GM21737 (cell line): ENCODE data around the gene ZSCAN26.

Experiments
- ATAC-seq: cut with Tn5 transposase; IDR thresholded peaks from one replicate; pipeline ENCODE4 v1.9.1; 2021; ENCODE audit warnings: mild to moderate bottlenecking, moderate library complexity; ENCODE audit not compliant: unreplicated experiment

ZSCAN26 gene

DNA sequence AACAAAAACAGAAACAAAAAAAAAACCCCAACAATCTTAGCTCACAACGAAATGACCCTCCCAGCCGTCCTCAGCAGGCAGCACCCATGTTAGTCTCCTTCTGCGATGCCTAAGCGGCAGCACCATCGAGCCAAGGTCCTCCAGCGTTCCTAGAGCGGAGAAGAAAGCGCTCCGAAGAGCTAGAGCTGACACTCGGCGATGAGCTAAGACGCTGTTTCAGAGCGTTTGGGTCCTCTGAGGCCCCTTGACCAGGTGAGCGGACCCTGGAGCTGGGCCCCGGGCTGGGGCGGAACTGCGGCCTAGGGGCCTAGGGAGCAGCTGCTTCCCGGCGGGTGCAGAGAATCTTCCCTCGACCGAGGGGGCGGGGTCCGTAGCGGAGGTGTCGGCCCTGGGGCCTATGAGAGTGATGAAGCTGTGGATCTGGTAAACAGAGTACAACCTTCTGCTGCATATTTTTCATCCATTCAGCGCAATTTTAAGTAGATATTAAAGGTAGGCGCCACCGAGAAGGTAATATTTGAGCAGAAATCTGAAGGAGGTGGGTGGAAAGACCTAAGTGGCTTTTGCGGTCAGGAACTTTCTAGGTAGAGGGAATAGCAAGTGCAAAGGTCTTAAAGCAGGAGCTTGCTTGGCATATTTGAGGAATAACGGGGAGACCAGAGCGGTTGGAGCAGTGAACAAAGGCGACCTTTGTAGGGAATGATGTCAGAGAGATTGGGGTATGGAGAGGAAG is at the start of gene ZSCAN26:
ZSCAN26 (plus strand) TSS at position 182 of the 733 bp plus-strand sequence. CDS start 4,777 bp downstream, outside the sequence.
- peak; percentile 96 for ATAC-seq

DNA sequence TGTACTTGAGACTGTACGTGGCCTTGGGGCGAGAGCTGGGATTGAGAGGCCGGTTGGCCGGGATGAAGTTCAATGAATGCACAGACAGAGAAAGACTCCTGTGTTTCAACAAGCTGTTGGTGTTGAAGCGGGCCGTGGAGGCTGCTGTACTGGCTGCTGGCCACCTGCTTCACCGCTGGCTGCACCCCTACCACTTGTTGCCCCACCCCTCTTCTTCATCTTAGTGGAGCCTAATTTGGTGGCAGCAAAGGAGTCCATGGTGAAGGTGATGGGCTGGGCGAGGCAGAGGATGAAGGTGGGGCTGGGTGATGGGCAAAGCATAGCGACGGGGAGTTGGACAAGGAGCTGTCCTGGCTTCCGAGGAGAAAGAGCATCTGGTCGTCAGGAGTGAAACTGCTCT is 49.1 kb upstream of the ZSCAN26 start:
- no peak for ATAC-seq

GRCh38 chr6:28218312-28219248 is 48.4 kb upstream of the ZSCAN26 start:
- peak; percentile 65 for ATAC-seq

DNA sequence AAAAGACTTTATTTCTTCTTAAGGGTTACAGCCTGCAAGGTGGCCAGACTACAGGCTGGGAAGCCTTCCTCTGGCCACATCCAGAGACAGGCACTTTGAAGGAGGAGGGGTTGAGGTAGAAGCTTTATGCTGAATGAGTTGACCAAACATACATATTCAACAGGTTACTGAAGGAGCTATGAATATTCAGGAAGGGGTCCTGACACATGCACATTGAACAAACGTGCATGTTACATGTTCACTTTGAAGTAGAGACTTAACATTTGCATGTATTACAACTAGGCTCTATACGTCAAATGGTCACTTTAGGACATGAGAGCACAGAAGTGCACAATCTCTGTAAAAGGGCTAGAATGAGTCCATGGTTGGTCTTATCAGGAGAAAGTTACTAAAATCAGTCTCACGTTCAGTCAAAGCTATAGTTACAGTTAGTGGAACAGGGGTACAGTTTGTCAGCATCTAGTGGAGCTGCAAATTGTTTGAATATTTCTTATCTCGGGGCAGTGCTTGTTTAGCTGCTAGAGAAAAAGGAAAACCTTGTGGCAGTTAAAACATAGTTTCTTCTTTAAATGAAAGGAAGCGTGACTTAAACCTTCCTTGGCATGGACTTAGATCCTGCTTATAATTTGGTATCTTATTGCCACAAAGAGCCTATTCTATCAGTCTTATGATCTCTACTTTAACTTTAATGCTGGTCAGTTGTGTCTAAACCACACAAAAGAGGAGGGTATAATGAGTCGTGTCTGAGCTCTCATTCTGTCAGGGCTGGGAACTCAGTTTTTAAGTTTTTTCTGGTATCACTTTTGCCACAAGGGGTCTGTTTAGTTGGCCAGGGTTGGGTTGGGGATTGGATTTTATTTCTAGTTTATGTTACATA is 46.4 kb upstream of the ZSCAN26 start:
- no peak for ATAC-seq

DNA sequence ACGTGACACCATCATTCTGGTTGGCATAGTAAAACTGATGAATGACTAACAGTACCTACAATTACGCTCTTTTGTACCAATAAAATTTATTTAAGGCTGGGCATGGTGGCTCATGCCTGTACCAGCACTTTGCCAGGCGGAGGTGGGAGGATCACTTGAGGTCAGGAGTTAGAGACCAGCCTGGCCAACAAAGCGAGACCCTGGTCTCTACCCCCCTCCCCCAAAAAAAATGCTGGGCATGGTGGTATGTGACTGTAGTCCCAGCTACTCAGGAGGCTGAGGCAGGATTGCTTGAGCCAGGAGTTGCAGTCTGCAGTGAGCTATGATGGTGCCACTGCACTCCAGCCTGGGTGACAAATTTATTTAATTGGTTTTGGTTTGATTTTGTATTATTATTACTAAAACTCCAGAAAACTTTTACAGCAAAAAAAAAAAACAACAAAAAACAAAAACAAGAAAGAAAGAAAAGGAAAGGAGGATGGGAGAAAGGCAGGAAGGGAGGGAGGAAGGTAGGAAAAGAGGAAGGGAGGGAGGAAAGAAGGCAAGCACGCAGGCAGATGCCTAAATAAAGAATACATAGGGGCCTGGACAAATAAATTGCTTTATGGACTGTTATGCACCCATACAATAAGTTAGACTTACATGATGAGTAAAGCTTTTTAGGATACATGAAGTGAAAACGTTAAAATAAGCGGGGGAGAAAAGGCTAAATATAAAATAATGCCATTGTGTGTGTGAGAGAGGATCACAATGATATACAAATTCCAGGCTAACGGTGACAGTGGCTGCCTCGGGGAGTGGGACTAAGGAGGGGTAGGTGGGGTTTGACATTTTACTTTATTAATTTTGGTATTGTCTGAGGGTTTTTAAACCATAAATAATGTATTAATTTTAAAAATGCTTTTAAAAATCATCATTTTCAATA is 42.5 kb upstream of the ZSCAN26 start:
- ATAC-seq = no peak

- peak; percentile 64 for ATAC-seq
Observed at GRCh38 chr6:28225056-28225834, 41.7 kb upstream of the ZSCAN26 start, which contains the start of gene ZSCAN9. Gene ZSCAN9 (plus strand): TSS chr6:28225275. CDS start chr6:28227085, 1,810 bp downstream.

DNA sequence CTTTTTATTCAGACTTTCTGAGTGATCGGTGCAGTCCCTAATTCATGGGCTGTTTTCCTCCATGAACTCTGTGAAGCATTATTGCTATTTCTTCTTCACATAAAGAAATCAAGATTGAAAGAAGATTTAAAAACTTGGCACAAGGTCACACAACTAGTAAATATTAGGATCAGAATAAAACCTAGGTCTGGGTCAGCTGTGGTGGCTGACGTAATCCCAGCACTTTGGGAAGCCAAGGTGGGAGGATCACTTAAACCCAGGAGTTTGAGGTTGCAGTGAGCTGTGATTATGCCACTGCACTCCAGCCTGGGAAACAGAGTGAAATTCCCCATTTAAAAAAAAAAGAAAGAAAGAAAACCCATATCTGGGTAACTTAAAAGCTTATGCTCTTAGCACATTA is 40.5 kb upstream of the ZSCAN26 start:
- no peak for ATAC-seq

DNA sequence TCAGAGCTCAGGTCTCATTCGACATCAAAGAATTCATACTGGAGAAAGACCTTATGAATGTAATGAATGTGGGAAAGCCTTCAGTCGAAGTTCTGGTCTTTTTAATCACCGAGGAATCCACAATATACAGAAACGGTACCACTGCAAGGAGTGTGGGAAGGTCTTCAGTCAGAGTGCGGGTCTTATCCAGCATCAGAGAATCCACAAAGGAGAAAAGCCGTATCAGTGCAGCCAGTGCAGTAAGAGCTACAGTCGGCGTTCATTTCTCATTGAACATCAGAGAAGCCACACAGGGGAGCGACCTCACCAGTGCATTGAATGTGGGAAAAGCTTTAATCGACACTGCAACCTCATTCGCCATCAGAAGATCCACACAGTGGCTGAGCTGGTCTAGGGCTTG is 34.2 kb upstream of the ZSCAN26 start:
- no peak for ATAC-seq

- ATAC-seq = no peak
Observed at GRCh38 chr6:28235912-28236452, 31.0 kb upstream of the ZSCAN26 start.

GRCh38 chr6:28239636-28240035 is 27.3 kb upstream of the ZSCAN26 start:
- no peak for ATAC-seq

- no peak for ATAC-seq
Observed at GRCh38 chr6:28240471-28240870, 26.5 kb upstream of the ZSCAN26 start.

DNA sequence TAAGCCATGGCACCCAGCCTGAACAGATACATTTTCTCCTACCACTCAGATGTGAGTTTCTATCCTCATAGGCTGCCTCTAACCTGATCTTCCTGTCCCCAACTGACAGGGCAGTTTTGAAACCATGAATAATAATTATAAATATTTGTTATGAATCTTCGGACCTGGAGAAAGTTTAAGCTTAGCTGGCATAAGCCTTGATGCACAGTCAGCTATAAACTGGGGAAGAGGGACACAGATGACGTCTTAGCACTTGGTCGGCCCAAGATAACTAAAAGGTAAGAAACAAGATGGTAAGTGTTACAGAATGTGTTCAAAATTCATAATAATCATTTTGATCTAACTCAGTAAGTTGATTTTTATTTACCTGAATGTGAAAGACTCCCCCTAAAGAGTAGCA is 23.0 kb upstream of the ZSCAN26 start:
- ATAC-seq = no peak

DNA sequence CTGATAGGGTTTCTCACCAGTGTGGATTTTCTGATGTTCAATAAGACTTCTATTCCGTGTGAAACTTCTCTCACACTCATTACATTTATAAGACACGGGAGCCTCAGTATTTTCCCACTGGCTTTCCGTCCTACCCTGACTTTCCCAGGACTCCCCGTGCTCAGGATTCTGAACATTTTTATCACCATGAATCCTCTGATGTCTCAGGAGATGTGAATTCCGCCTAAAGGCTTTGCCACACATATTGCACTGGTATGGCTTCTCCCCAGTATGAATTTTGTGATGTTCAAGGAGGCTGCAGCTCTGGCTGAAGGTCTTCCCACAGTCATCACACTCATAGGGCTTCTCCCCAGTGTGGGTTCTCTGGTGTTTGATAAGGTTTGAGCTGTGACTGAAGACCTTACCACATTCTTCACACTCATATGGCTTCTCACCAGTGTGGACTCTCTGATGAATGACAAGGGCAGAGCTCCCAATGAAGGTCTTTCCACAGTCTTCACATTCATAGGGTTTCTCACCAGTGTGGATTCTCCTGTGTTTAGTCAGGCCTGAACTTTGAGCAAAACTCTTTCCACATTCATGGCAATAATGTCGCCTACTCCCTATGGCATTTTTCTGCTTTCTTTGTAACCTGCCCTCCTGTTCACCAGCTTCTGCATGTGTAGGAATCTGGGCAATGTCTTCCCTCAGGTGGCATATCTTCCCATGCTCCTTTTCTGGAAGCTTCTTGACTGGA is 21.6 kb upstream of the ZSCAN26 start:
- no peak for ATAC-seq

- no peak for ATAC-seq
Observed at GRCh38 chr6:28248916-28249315, 18.0 kb upstream of the ZSCAN26 start.

GRCh38 chr6:28250747-28251146 is 16.2 kb upstream of the ZSCAN26 start:
- ATAC-seq = no peak

DNA sequence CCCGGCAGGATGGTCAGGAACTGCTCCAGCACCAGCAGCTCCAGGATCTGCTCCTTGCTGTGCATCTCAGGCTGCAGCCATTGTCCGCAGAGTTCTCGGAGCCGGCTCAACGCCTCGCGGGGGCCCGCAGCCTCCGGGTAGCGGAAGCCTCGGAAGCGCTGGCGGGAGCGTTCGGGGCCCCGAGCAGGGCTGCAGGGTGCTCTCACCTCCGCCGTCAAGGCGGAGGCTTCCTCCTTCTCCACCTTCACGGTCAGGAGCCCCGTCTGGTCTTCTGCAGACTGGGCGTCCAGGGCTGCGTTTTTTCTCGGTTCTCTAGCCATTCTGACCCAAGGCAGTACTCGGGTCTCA is 15.3 kb upstream of the ZSCAN26 start:
- peak; percentile 37 for ATAC-seq

GRCh38 chr6:28252009-28252975 is 14.7 kb upstream of the ZSCAN26 start, which contains the start of gene ZKSCAN4:
Gene ZKSCAN4 (minus strand): TSS chr6:28252269. CDS start chr6:28251980, 289 bp downstream.
- ATAC-seq = peak; percentile 63
